Glomerular endothelial cell (primary cell): ENCODE measurements around the gene AMDHD1. TPM values are rescaled to one million over a fixed set of nuclear protein-coding genes. Genes with fewer than 3 reads are reported as not detected.
"Not testable (repeated sequence)": the region's sequence is repeated elsewhere in the genome, so short reads cannot be mapped to it uniquely, and the experiment has no call there.

Source experiments
- DNase-seq: peaks from one replicate; pipeline ENCODE4 v3.0.0-alpha.2; 2011; ENCODE audit warnings: low read depth, low spot score; ENCODE audit errors: extremely low read depth
- total RNA-seq: library from RNA; depleted of rRNA; stranded (reverse); fragments of >200 nt; gene quantifications from 2 replicates; pipeline ENCODE4 v1.2.3, GENCODE V29; 2015

The AMDHD1 gene
- total RNA-seq, 1 donor from 2014 or later: not detected

GRCh38 chr12:95962222-95962621, 19.1 kb downstream of the AMDHD1 start:
- no peak for DNase-seq

GRCh38 chr12:95963096-95963495, 20.0 kb downstream of the AMDHD1 start:
- DNase-seq: no peak

GRCh38 chr12:95966287-95966870, 23.2 kb downstream of the AMDHD1 start:
- DNase-seq: no peak

- no peak for DNase-seq
These were observed 24.2 kb downstream of the AMDHD1 start for GRCh38 chr12:95967301-95967700.

GRCh38 chr12:95969116-95969515, 26.0 kb downstream of the AMDHD1 start:
- DNase-seq: not testable (repeated sequence)

- no peak for DNase-seq
These were observed 27.8 kb downstream of the AMDHD1 start for GRCh38 chr12:95970905-95971304.

GRCh38 chr12:95972832-95973456, 29.8 kb downstream of the AMDHD1 start:
- no peak for DNase-seq

- DNase-seq: no peak
These were observed 31.2 kb downstream of the AMDHD1 start for GRCh38 chr12:95974358-95974757.

GRCh38 chr12:95975491-95975890, 32.4 kb downstream of the AMDHD1 start:
- DNase-seq: no peak

- no peak for DNase-seq
These were observed 33.3 kb downstream of the AMDHD1 start for GRCh38 chr12:95976416-95976832.

GRCh38 chr12:95977764-95978305, 34.7 kb downstream of the AMDHD1 start:
- no peak for DNase-seq

GRCh38 chr12:95978351-95978750, 35.2 kb downstream of the AMDHD1 start:
- DNase-seq: no peak

GRCh38 chr12:95978774-95979173, 35.6 kb downstream of the AMDHD1 start:
- DNase-seq: no peak

GRCh38 chr12:95980437-95980836, 37.3 kb downstream of the AMDHD1 start:
- no peak for DNase-seq

- no peak for DNase-seq
These were observed 39.5 kb downstream of the AMDHD1 start for GRCh38 chr12:95982602-95983001.

GRCh38 chr12:95984682-95985081, 41.6 kb downstream of the AMDHD1 start:
- DNase-seq: no peak

GRCh38 chr12:95986635-95987570, 43.8 kb downstream of the AMDHD1 start:
- no peak for DNase-seq

GRCh38 chr12:95988506-95989275, 45.6 kb downstream of the AMDHD1 start:
- DNase-seq: no peak

GRCh38 chr12:95989504-95990123, 46.5 kb downstream of the AMDHD1 start:
- no peak for DNase-seq

- DNase-seq: no peak
These were observed 47.0 kb downstream of the AMDHD1 start for GRCh38 chr12:95990136-95990535.
